Aorta (tissue), 5 donors: ENCODE measurements around the gene ATRX. TPM values are rescaled to one million over a fixed set of nuclear protein-coding genes. Genes with fewer than 3 reads are reported as not detected.
"Not testable (repeated sequence)": the region's sequence is repeated elsewhere in the genome, so short reads cannot be mapped to it uniquely, and the experiment has no call there.

Experiments
- ATAC-seq: fragments of 200-7000 bp; cut with Tn5 transposase; one replicate; pipeline ENCODE4 v1.9.1; 2022; ENCODE audit warnings: moderate library complexity; ENCODE audit not compliant: low FRiP score
- DNase-seq, 2 donors: peaks; one replicate each; pipeline ENCODE4 v3.0.0-alpha.2; 2020
- H3K27ac ChIP-seq, 2 donors: one replicate each; pipeline ENCODE4 v1.5.1; 2013; ENCODE audit warnings: low read length in 2 of 2, mild to moderate bottlenecking in 2 of 2, moderate library complexity in 2 of 2, control low read depth in 1 of 2, inconsistent platforms in 1 of 2, low read depth in 1 of 2
- H3K27me3 ChIP-seq, 2 donors: one replicate each; pipeline ENCODE4 v1.6.1; 2013; ENCODE audit warnings: control low read depth in 1 of 2, low read length in 1 of 2, mild to moderate bottlenecking in 1 of 2, moderate library complexity in 1 of 2; ENCODE audit not compliant: insufficient read depth in 2 of 2, control insufficient read depth in 1 of 2
- H3K36me3 ChIP-seq, 2 donors: one replicate each; pipeline ENCODE4 v1.6.1; 2013; ENCODE audit warnings: control low read depth in 1 of 2, low read length in 1 of 2, mild to moderate bottlenecking in 1 of 2; ENCODE audit not compliant: insufficient read depth in 2 of 2, control insufficient read depth in 1 of 2
- H3K4me1 ChIP-seq, 2 donors: one replicate each; pipeline ENCODE4 v1.6.1; 2013; ENCODE audit warnings: low read length in 2 of 2, control low read depth in 1 of 2, mild to moderate bottlenecking in 1 of 2, moderate library complexity in 1 of 2; ENCODE audit not compliant: insufficient read depth in 2 of 2, control insufficient read depth in 1 of 2
- H3K4me3 ChIP-seq, 2 donors: one replicate each; pipeline ENCODE4 v1.5.1; 2013; ENCODE audit warnings: low read length in 2 of 2, control low read depth in 1 of 2, mild to moderate bottlenecking in 1 of 2
- H3K9me3 ChIP-seq: one replicate; pipeline ENCODE4 v1.6.1; 2013; ENCODE audit warnings: mild to moderate bottlenecking, low read length; ENCODE audit not compliant: control insufficient read depth
- WGBS, 2 donors: extraction: QIAGEN DNeasy Blood & Tissue Kit; methylation state at CpG; one replicate each; pipeline ENCODE4 v1.1.7; 2013; 5-methylcytosine and 5-hydroxymethylcytosine counted together
- intact Hi-C, 2 donors: fragments of 100-400 bp; cut with DNase I; formaldehyde crosslinking; loops; one replicate each; pipeline versions ENCODE4 v1.14.2 to v1.15.0; 2022
- polyA plus RNA-seq, 2 donors: library from polyadenylated mRNA; stranded (reverse); fragments of 200-250 nt; gene quantifications; one replicate each; pipeline ENCODE4 v1.2.3, GENCODE V29; 2013
- total RNA-seq, 2 donors: library from RNA; stranded (reverse); fragmentation: NEBNext Ultra II Directional; extraction: Animal tissue kit (Norgen Biotek cat#: 25700); gene quantifications; one replicate each; pipeline ENCODE4 v1.2.1, GENCODE V29; 2021
- donor health status: healthy with polysubstance abuse.
- donor health status: Bipolar disorder and iron deficiency.
- donor health status: DM: no; HTN: no; CAD: no.
- donor health status: DM: no; HTN: no; CAD: no.
- donor health status: DM: yes; HTN: yes; CAD: no.

Gene ATRX
- total and polyA plus RNA-seq, 4 donors, result 9.4 to 136 (median 72.4) TPM

GRCh38 chrX:77698242-77698641 lies 87.8 kb downstream of the ATRX start:
- H3K4me3 ChIP-seq, result no peak overlapping the region
- DNase-seq (no peak), ATAC-seq (no peak)
- WGBS, 2 donors, result 75 to 95% methylated on average over 3 of the region's 3 CpGs
- no peaks in the 10 kb centered on the region for H3K36me3 ChIP-seq
- H3K4me1 ChIP-seq, result no peaks in the 10 kb centered on the region
- no peaks in the 10 kb centered on the region for H3K9me3 ChIP-seq
- intact Hi-C loops, result no loop called here
- no peak overlapping the region for H3K27ac ChIP-seq
- no peaks in the 10 kb centered on the region for H3K27me3 ChIP-seq

DNA sequence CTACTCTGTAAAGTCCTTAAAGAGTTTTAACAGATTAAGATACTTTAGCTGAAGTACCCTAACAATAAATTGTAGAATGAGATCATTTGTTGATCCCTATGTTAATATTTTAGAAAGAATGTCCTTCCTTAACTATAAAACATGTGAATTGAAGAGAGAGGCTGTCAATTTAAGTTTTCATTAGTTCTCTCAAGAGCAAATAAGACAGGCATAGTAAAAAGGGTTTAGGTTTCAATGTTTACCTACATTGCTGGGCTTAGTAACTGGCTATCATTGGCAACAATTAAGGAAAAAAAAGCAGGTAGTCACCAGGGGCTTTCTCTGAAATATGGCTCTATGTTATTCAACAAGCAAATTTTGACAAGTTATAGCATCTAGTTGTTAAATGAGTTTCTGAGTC lies 91.5 kb downstream of the ATRX start:
- ATAC-seq, result no peak
- Histone ChIP-seq H3K4me3 (no peak overlapping the region), H3K4me1 (no peaks in the 10 kb centered on the region), H3K27me3 (no peaks in the 10 kb centered on the region), H3K36me3 (no peaks in the 10 kb centered on the region), H3K9me3 (no peaks in the 10 kb centered on the region), H3K27ac (no peak overlapping the region)
- intact Hi-C loops, result no loop called here
- DNase-seq, result no peak

GRCh38 chrX:77693594-77693993 lies 92.4 kb downstream of the ATRX start:
- Histone ChIP-seq H3K27ac (no peak overlapping the region), H3K36me3 (no peaks in the 10 kb centered on the region), H3K4me1 (no peaks in the 10 kb centered on the region), H3K27me3 (no peaks in the 10 kb centered on the region), H3K4me3 (no peak overlapping the region), H3K9me3 (no peaks in the 10 kb centered on the region)
- intact Hi-C loops, result no loop called here
- DNase-seq (no peak), ATAC-seq (no peak)
- 80 to 81% methylated on average over 5 of the region's 5 CpGs for WGBS, 2 donors

DNA sequence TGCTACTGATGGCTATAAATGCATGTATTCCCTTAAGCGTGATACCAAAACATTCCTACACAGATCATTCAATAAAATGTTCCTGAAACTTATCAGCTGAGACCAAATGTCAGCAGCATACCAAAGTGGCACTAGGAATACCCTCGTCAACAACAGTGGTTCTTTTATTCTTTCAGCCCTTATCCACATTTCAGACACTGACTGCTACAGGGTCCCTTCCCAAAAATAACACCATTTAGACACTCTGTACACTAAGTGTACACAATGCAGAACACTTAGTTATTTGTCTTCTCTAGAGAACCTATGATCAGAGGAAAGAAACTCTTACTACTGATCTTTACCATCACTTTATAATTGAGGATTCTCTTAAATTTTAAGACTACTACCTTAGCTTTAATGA lies 94.1 kb downstream of the ATRX start:
- Histone ChIP-seq H3K9me3 (no peaks in the 10 kb centered on the region), H3K4me1 (no peaks in the 10 kb centered on the region), H3K4me3 (no peak overlapping the region), H3K36me3 (no peaks in the 10 kb centered on the region), H3K27ac (no peak overlapping the region), H3K27me3 (no peaks in the 10 kb centered on the region)
- 38 to 45% methylated on average over 2 of the region's 2 CpGs for WGBS, 2 donors
- intact Hi-C loops, result no loop called here
- ATAC-seq, result no peak
- no peak for DNase-seq

DNA sequence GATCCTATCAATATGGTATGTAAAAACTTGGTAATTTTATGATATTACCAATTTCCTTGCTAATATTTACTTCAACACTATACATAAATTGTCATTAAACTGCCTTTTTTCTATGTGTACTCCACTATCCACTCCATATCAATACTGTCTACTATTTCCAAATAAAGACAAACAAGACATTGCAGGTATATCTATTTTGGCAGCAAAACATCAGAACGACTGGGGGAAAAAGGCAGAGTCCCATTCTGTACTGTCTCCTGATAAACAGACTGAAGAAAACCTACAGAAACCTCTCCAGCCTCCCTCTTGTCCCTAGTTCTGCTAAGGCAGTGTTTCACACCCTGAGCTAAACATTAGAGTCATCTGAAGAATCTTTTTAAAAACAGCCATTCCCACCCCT lies 96.6 kb downstream of the ATRX start:
- Histone ChIP-seq H3K4me3 (no peak overlapping the region), H3K9me3 (no peaks in the 10 kb centered on the region), H3K27me3 (no peaks in the 10 kb centered on the region), H3K27ac (no peak overlapping the region), H3K36me3 (no peaks in the 10 kb centered on the region), H3K4me1 (no peaks in the 10 kb centered on the region)
- no peak for ATAC-seq
- 32 to 55% methylated on average over 1 of the region's 1 CpG for WGBS, 2 donors
- no peak for DNase-seq
- intact Hi-C loops, result no loop called here

DNA sequence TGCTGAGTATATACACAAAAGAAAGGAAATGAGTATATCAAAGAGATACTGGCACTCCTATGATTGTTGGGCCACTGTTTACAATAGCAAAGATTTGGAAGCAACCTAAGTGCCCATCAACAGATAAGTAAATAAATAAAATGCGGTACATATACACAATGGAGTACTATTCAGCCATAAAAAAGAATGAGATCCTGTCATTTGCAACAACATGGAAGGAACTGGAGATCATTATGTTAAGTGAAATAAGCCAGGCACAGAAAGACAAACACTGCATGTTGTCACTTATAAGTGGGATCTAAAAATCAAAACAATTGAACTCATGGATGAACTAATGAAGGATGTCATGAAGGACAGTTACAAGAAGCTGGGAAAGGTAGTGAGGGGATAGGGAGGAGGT lies 100.3 kb downstream of the ATRX start:
- ATAC-seq, H3K36me3 ChIP-seq, H3K27me3 ChIP-seq, H3K27ac ChIP-seq, H3K9me3 ChIP-seq, DNase-seq, intact Hi-C loops, H3K4me1 ChIP-seq, H3K4me3 ChIP-seq: not testable (repeated sequence)
- WGBS, 2 donors, result 90 to 98% methylated on average over 1 of the region's 1 CpG

GRCh38 chrX:77679144-77679543 lies 106.9 kb downstream of the ATRX start:
- ATAC-seq (no peak), DNase-seq (no peak)
- Histone ChIP-seq H3K9me3 (no peaks in the 10 kb centered on the region), H3K4me3 (no peak overlapping the region), H3K27me3 (no peaks in the 10 kb centered on the region), H3K4me1 (no peaks in the 10 kb centered on the region), H3K27ac (no peak overlapping the region), H3K36me3 (no peaks in the 10 kb centered on the region)
- intact Hi-C loops, result no loop called here
- WGBS, 2 donors, result 61 to 94% methylated on average over 1 of the region's 1 CpG

DNA sequence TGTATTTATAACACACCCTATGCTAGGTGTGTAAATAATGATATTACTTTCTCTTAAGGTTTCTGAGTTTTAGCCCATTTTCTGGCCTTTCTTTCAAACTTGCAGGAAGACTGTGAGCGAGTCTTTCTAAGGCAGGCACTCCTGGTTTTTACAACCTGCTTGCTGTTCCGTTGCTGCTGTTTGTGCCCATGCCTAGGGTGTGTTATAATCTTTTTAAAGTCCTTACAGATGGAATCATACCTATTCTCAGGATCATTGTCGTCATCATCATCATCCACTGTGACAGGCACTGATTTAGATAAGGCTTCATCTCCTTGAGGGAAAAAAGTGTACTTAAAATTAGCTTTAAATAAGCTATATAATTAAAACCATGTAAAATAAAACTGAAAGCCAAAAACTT lies 110.0 kb downstream of the ATRX start:
- intact Hi-C loops, result no loop called here
- H3K4me3 ChIP-seq, result no peak overlapping the region
- 65 to 93% methylated on average over 3 of the region's 3 CpGs for WGBS, 2 donors

GRCh38 chrX:77668391-77669237 lies 117.4 kb downstream of the ATRX start:
- 73 to 76% methylated on average over 10 of the region's 10 CpGs for WGBS, 2 donors
- Histone ChIP-seq H3K27me3 (no peaks in the 10 kb centered on the region), H3K9me3 (no peaks in the 10 kb centered on the region), H3K36me3 (no peaks in the 10 kb centered on the region), H3K4me3 (no peak overlapping the region), H3K27ac (no peak overlapping the region), H3K4me1 (no peaks in the 10 kb centered on the region)
- ATAC-seq (no peak), DNase-seq (no peak)
- intact Hi-C loops, result no loop called here

More for the DNA sequence above, 110.0 kb downstream of the ATRX start:
- no peaks in the 10 kb centered on the region for H3K36me3 ChIP-seq
- no peak for ATAC-seq
- DNase-seq, result no peak
- no peaks in the 10 kb centered on the region for H3K4me1 ChIP-seq
- no peak overlapping the region for H3K27ac ChIP-seq
- H3K9me3 ChIP-seq, result no peaks in the 10 kb centered on the region
- H3K27me3 ChIP-seq, result no peaks in the 10 kb centered on the region
